Smooth muscle cell (in vitro differentiated cells): Measurements from ENCODE around the gene PRR7. TPM values are rescaled to one million over a fixed set of nuclear protein-coding genes. Genes with fewer than 3 reads are reported as not detected.

Source experiments
- DNase-seq: peaks from one replicate; lab custom pipeline; 2025; ENCODE audit not compliant: unreplicated experiment; lab: John Stamatoyannopoulos, UW
- H2AFZ ChIP-seq: fragments of 200-600 bp; sonication (generic); 2 replicates; pipeline ENCODE4 v1.6.0; 2016; ENCODE audit warnings: antibody characterized with exemption, low read depth, mild to moderate bottlenecking
- H3F3A ChIP-seq: fragments of 200-600 bp; sonication (generic); 2 replicates; pipeline ENCODE4 v1.6.0; 2017; ENCODE audit warnings: antibody characterized with exemption, low read depth
- H3K27ac ChIP-seq: fragments of 200-600 bp; sonication (generic); 2 replicates; pipeline ENCODE4 v1.5.1; 2016; ENCODE audit warnings: low read depth, mild to moderate bottlenecking
- H3K27me3 ChIP-seq: fragments of 200-600 bp; sonication (generic); 2 replicates; pipeline ENCODE4 v1.6.1; 2016; ENCODE audit warnings: low read depth, mild to moderate bottlenecking
- H3K36me3 ChIP-seq: fragments of 200-600 bp; sonication (generic); 2 replicates; pipeline ENCODE4 v1.5.1; 2016; ENCODE audit warnings: low read depth
- H3K4me1 ChIP-seq: fragments of 200-600 bp; sonication (generic); 2 replicates; pipeline ENCODE4 v1.5.1; 2016; ENCODE audit warnings: low read depth
- H3K4me2 ChIP-seq: fragments of 200-600 bp; sonication (generic); 2 replicates; pipeline ENCODE4 v1.6.0; 2016; ENCODE audit warnings: mild to moderate bottlenecking
- H3K4me3 ChIP-seq: fragments of 200-600 bp; sonication (generic); 2 replicates; pipeline ENCODE4 v1.5.1; 2016; ENCODE audit warnings: mild to moderate bottlenecking
- H3K79me2 ChIP-seq: fragments of 200-600 bp; sonication (generic); 2 replicates; pipeline ENCODE4 v1.6.0; 2016; ENCODE audit warnings: low read depth, mild to moderate bottlenecking
- H3K9ac ChIP-seq: fragments of 200-600 bp; sonication (generic); 2 replicates; pipeline ENCODE4 v1.6.0; 2016; ENCODE audit warnings: low read depth
- H3K9me3 ChIP-seq: fragments of 200-600 bp; sonication (generic); replicated peaks from 2 replicates; pipeline ENCODE4 v1.5.1; 2016; ENCODE audit warnings: low read depth
- H4K20me1 ChIP-seq: fragments of 200-600 bp; sonication (generic); 2 replicates; pipeline ENCODE4 v1.6.0; 2016; ENCODE audit warnings: low read depth
- WGBS: methylation state at CpG from one replicate; pipeline ENCODE4 v1.1.7; 2016; ENCODE audit warnings: low lambda C conversion rate; 5-methylcytosine and 5-hydroxymethylcytosine counted together
- polyA plus RNA-seq: library from polyadenylated mRNA; unstranded; fragments of >200 nt; fragmentation: Nextera tagmentation; extraction: Ambion mirVana; gene quantifications from 2 replicates; pipeline ENCODE4 v1.2.1, GENCODE V29; 2016
- total RNA-seq: library from RNA; depleted of rRNA; stranded (reverse); fragments of >200 nt; gene quantifications from 2 replicates; pipeline ENCODE4 v1.2.3, GENCODE V29; 2014
- TF ChIP-seq, protein P1 (sequence below): fragments of 200-600 bp; sonication (generic); IDR thresholded peaks from 2 replicates; pipeline ENCODE4 v1.5.1; 2017; ENCODE audit warnings: borderline replicate concordance, mild to moderate bottlenecking, antibody characterized with exemption; ENCODE audit not compliant: insufficient read depth, poor library complexity, severe bottlenecking

Gene PRR7
- total and polyA plus RNA-seq, 2 experiments from 2014 or later = 6.5 to 31.9 TPM

DNA sequence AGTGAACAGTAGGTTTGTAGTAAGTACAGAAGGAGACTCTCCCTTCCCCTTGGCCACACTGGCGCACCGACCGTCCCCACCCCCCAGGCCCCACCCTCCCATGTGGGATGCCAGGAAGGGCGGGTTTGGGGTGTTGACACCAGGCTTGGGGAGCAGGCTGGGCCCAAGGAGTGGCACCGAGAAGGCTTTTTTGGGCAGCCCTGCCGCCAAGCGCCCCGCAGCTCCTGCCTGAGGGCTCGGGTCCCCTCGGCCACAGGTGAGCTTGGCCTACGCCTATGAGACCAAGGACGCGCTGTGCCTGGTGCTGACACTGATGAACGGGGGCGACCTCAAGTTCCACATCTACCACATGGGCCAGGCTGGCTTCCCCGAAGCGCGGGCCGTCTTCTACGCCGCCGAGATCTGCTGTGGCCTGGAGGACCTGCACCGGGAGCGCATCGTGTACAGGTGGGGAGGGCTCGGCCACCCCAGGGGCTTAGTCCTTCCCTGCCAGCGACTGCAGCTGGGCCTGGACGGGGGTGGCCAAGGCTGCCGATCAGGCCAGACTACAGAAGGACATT lies 12.9 kb upstream of the PRR7 start:
- H3K9me3 ChIP-seq = no peaks in the 10 kb centered on the region
- H4K20me1 ChIP-seq = peaks cover 11% of the 10 kb centered on the region
- H3K4me3 ChIP-seq = no peak overlapping the region
- H3K27ac ChIP-seq = no peak overlapping the region
- peaks cover under 1% of the 10 kb centered on the region for H3K79me2 ChIP-seq
- H2AFZ ChIP-seq = no peak overlapping the region
- H3K36me3 ChIP-seq = no peaks in the 10 kb centered on the region
- DNase-seq = no peak
- TF ChIP-seq, protein P1, sequence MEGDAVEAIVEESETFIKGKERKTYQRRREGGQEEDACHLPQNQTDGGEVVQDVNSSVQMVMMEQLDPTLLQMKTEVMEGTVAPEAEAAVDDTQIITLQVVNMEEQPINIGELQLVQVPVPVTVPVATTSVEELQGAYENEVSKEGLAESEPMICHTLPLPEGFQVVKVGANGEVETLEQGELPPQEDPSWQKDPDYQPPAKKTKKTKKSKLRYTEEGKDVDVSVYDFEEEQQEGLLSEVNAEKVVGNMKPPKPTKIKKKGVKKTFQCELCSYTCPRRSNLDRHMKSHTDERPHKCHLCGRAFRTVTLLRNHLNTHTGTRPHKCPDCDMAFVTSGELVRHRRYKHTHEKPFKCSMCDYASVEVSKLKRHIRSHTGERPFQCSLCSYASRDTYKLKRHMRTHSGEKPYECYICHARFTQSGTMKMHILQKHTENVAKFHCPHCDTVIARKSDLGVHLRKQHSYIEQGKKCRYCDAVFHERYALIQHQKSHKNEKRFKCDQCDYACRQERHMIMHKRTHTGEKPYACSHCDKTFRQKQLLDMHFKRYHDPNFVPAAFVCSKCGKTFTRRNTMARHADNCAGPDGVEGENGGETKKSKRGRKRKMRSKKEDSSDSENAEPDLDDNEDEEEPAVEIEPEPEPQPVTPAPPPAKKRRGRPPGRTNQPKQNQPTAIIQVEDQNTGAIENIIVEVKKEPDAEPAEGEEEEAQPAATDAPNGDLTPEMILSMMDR = no peak
- no peaks in the 10 kb centered on the region for H3F3A ChIP-seq
- no peaks in the 10 kb centered on the region for H3K27me3 ChIP-seq
- no peaks in the 10 kb centered on the region for H3K4me1 ChIP-seq
- no peak overlapping the region for H3K4me2 ChIP-seq
- no peak overlapping the region for H3K9ac ChIP-seq
- 98% methylated on average over 28 of the region's 29 CpGs for WGBS

DNA sequence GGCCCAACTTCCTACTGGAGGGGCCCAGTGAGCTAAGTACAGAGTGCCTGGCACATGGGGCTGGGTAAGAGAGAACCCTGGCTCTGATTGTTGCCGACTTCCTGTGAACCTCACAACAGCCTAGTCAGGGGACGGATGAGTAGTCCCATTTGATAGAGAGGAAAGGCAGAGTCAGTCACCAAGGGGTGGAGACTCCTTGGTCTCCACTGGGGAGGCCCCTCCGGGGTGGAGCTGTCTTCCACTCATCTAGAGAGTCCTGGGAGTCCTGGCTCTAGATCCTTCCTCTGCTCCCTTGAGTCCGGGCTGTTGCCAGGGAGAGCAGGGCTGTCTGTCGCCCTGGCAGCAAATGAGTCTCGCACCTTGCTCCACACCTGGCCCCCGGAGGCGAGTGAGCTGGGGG lies 12.2 kb upstream of the PRR7 start:
- 98% methylated on average over 8 of the region's 8 CpGs for whole genome bisulfite sequencing
- no peak overlapping the region for H3K9ac ChIP-seq
- H3K4me1 ChIP-seq = no peaks in the 10 kb centered on the region
- peaks cover 4% of the 10 kb centered on the region for H4K20me1 ChIP-seq
- no peaks in the 10 kb centered on the region for H3K9me3 ChIP-seq
- H3F3A ChIP-seq = no peaks in the 10 kb centered on the region
- no peak for DNase-seq
- H3K79me2 ChIP-seq = no peaks in the 10 kb centered on the region
- H3K27ac ChIP-seq = no peak overlapping the region
- TF ChIP-seq, protein P1 = no peak
- no peaks in the 10 kb centered on the region for H3K36me3 ChIP-seq
- no peak overlapping the region for H2AFZ ChIP-seq
- no peak overlapping the region for H3K4me2 ChIP-seq
- no peaks in the 10 kb centered on the region for H3K27me3 ChIP-seq
- H3K4me3 ChIP-seq = no peak overlapping the region

DNA sequence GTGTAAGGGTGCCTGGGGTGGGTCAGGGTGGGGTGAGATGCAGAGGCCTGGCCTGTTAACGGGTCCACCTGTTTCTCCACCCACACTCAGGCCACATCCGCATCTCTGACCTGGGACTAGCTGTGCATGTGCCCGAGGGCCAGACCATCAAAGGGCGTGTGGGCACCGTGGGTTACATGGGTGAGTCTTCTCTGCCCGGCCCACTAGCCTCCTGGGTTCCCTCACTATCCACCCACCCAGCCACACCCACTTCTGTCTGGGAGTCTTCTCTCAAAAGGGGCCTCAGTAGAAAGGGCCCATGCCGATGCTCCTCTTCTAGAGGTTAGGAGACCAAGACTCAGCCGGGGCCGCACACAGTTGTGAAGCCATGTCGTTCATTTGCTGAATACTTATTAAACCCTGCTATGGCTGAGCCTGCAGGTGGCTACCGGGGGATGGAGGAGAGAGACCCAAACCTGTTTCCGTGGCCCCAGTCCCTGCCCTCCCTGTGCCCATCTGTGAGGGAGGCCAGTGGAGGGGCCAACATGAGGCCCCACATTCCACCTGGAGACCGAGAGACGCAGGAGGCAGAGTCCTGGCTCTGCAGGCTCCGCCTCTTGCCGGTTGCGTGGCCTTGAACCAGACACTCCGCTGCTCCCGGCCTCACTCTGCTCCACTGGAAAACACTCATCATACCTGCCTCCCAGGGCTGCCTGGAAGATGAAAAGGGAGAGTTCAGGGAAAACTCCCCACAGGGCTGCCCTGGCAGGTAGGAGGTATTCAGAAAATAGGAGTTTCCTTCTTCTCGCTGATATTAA lies 11.5 kb upstream of the PRR7 start:
- no peaks in the 10 kb centered on the region for H3K27me3 ChIP-seq
- no peak overlapping the region for H3K4me3 ChIP-seq
- no peak overlapping the region for H3K4me2 ChIP-seq
- H3K4me1 ChIP-seq = no peaks in the 10 kb centered on the region
- no peak overlapping the region for H3K27ac ChIP-seq
- H3K9ac ChIP-seq = no peak overlapping the region
- DNase-seq = no peak
- no peaks in the 10 kb centered on the region for H3F3A ChIP-seq
- no peaks in the 10 kb centered on the region for H3K79me2 ChIP-seq
- H2AFZ ChIP-seq = no peak overlapping the region
- H3K9me3 ChIP-seq = no peaks in the 10 kb centered on the region
- no peaks in the 10 kb centered on the region for H4K20me1 ChIP-seq
- 96% methylated on average over 20 of the region's 20 CpGs for WGBS
- no peaks in the 10 kb centered on the region for H3K36me3 ChIP-seq
- TF ChIP-seq, protein P1 = no peak
